GM21515 (cell line): ENCODE measurements around the gene ELMO1.
A peak's percentile ranks its signal among the peaks of the same experiment; 100 is the strongest.

Source experiments
- ATAC-seq: cut with Tn5 transposase; IDR thresholded peaks from one replicate; pipeline ENCODE4 v1.9.1; 2021; ENCODE audit not compliant: unreplicated experiment

ELMO1 gene

DNA sequence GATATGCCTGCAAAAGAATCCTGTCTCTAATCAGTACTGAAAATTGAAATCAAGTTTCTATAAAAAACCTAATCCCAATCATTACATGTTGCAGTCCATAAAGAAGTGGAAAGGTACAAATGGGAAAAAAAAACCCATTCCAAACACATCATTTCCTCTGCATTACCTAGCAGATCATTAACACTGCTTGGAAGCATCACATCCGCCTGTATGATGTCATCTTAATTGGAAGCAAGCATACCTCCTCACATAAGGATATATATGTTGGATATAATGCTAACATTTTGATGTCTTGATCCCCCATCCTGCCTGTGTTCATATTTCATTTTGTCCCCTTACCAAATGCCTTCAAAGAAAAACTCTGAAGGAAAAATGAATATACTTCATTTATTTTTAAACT, 483.0 kb downstream of the ELMO1 start:
- ATAC-seq = no peak

DNA sequence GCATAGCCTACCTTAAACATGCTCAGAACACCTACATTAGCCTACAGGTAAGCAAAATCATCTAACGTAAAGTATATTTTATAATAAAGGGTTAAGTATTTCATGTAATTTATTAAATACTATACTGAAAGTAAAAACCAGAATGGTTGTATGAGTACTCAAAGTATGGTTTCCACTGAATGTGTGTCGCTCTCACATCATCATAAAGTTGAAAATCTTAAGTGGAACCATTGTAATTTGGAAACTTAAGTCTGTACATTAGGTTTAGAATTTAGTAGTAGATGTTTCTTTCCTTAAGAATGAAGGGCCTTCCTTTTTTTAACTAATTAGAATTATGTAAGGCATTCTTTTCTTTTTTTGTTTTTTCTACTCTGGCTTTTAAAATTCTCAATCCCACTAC, 484.4 kb downstream of the ELMO1 start:
- ATAC-seq = no peak

DNA sequence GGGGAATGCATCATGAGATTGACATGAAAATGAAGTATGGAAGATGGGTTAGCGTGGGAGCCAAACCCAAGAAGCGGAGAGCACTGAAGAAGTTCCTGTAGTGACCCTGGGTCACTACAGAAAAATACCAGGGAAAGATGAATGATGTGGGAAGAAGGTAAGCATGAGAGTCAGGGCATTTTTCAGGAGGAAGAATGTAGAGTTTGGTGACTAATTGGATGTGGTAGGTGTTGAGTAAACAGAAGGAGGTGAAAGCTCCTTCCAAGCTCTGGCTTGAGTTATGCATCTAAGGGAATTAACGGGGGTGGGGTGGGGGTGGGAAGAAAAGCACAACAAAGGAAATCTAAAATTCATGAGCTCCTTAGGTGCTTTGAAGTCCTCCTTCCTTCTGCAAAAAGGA, 486.3 kb downstream of the ELMO1 start:
- no peak for ATAC-seq

DNA sequence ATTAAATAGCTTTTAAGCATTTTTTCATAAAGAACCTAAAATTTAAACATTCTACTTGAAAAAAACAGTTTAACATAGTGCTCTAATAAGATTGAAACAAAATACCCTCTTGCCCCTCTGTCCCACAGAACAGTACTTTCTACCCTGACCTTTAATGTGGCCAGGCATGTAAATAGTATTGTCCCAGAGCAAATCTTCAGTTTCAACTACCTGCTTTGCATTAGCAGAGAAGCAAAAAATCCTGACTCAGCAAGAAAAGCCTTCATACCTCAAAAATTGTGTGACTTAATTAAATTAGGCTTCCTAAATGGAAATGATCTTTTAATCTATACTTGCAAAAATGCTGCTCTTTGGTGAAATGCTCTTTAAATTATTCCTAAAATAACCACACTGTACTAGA, 487.0 kb downstream of the ELMO1 start:
- no peak for ATAC-seq

DNA sequence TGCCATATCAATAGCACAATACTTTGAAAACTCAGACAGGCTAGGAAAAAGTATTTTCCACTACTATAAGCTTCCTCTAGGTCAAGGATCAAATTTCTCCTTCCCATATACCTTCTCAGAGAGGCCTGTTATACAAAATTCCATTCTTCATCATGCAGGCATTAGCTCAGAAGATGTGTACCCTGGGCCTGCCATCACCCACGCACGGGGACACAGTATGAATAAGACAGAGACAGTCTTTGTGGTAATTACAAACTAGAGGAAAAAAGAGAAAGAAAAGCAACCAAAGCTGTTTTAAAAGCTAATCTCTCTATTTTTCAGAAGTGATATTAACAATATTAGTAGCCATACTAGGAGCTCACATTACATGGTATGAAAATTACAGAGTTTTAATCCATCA, 487.6 kb downstream of the ELMO1 start:
- no peak for ATAC-seq

DNA sequence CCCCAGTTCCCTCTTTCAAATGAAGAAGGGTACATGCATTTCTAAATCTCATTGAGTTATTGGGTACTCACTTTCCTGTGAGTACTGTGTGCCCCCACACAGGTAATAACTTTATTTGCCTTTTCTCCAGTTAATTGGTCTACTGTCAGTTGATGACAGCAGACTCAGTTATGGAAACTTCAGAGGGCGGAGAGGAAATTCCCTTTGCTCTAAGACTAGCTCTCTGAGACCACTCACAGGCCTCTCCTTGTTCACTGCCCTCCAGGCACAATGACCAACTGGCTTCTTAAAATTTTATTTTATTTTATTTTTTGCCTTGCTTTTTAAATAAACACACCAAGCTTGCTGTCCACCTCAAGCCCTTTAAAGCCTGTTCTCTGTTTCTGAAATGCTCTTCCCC, 488.6 kb downstream of the ELMO1 start:
- no peak for ATAC-seq

DNA sequence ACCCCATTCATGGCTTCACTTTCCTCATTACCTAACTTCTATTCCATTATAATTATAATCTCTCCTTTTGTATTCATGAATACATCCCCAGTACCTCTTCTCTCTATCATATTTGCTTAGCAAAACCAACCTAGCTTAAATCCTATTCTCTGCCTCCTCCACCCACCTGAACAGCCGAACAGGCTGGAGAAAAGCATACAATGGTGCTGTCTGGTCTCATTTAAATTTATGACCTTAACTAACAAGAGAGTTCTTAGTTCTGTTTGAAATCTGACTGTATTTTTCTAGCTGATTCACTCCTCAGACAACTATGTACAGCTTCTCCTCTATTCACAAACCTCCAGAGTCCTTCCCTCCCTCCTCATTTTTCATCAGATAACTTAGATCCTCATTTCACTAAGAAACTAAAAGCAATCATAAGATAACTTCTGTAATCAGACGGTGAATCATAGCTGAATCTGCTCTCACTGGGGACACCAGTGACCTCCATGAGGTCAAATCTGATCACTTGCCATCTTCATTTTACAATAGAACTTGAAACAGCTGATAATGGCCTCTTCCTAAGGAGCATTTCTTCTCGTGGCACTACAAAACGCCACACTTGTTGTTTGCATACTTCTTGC, 490.4 kb downstream of the ELMO1 start:
- ATAC-seq = no peak

DNA sequence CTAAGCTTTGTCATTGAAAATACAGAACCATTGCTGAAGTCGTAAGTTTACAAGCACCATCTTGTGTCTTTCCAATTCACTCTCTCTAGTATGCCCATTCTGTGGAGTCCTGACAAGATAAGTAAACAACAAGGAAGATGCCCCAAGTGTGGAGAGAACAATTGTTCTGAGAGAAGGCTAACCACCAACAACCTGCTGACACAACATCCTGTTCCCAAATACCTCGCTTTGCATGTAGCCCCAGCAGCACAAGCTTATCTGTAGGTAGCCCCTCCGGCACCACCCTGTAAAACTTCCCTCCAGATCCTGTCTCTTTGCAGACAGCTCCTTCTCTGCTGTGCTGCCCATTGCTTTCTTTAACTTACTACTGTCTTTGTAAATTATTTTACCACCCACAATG, 491.0 kb downstream of the ELMO1 start:
- no peak for ATAC-seq

DNA sequence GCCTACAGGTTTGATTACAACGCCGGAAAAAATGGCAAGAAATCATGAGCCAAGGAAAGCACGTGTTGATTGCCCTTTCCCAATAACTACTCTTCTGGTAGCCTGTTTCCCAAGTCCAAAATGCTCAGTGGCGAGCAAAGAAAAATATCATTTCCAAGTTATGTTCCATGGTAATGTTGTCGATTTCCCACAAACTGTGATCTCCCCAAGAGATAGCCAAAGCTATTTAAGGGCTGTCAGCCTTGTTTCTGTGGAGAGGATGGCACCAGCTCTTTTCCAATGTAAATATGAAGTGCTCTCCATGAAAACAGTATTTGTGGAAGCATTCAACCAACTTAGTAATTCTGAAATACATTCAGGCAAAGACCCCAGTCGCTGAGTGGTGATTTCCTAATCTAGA, 491.9 kb downstream of the ELMO1 start:
- no peak for ATAC-seq

DNA sequence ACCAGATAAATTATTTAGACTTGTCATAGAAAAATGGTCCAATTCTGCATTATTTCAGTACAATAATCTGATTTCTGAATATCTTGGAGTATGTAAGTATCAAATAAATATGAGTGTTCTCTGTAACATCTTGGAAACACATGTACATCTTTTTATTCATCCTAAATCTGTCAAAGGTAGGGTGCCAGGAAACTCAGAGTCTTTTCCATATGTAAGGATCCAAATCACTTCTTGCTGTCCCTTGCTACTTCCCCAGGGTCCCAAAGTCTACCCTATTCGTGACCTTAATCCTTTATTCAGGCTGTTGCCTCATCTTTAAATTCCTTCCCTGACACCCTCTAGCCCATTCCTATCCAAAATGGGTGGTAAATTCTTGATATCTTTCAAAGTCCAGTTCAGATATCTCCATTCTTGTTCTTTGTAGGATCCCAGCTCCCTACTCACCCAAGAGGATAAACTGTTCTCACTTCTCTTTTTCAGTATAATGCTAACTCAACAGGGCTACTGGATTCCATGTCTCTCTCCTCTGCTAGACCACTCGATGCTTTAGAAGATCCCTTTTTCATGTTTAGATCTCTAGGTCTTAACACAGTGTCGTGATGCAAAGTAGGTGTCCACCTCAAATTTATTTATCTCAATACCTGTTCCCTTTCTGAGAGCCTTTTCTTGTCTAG, 493.1 kb downstream of the ELMO1 start:
- no peak for ATAC-seq

DNA sequence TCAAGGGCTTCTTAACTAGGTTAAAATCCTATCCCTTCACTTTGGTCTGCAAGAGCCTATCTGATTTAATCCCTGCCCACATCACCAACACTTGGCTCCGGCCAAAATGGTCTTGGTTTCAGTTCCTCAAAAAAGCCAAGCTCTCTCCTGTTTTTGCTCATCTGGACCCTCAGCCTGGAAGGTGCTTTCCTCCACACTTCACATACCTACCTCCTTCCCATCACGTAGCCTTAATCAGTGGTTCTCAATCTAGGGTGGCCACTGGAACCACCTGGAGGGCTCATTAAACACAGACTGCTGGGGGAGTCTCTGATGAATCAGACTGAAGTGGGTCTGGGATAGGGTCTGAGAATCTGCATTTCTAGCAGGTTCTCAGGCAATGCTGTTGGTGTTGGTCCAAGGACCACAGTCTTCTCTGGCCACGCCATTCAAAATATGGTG, 497.4 kb downstream of the ELMO1 start:
- peak; percentile 83 for ATAC-seq

DNA sequence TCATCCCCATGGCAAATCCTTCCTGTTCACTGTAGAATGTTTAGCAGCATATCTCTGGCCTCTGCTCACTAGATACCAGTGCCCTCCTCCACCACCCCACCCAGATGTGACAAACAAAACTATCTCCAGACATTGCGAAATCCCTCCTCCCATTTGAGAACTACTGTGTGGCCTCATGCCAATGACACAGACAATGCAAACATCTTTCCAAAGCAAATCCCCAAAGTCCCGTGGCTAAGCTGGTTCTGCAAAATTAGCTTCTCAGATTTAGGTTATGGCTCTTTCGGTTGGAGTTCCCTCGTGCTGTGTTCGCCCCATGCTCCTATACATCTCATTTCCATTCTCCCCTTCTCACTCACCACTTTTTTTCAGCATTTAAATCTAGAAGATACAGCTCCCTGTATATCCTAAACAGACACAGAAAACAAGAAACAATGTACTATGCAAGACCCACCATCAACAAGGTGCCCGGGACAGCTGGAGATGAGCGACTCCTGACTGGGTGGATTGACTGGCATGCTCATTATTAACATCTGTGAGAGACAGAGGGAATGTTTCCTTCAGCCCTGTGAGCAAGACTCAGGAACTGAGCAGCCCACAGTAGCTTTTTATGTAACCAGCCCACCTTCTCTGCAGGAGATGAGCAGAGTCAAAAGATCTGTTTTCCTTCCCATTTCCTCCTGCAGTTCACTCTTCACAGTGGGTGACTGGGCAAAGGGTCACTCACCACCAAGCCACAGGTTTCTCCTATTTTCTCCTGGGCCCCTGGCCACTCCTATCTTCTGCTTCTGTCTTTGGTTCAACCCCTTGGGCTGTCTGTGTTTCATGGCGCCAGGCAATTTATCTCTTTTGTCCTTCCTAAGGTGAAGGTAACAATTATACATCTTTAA, 498.7 kb downstream of the ELMO1 start:
- ATAC-seq = no peak

DNA sequence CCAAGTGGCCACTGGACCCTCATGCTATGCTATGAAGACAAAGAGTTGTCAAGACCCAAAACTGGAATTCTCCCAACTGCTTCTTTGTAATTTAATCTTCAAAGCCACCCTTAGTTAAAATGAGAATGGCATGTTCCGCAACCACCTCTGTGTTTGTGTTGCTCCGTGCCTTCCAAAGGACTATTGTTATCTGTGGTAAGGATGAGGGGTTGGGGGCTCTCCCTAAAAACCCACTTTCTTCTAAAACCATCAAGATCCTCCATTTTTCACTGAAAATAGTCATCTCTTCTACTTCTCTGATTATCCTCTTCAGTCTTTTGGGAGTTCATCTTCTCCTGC, 502.3 kb downstream of the ELMO1 start:
- ATAC-seq = no peak

DNA sequence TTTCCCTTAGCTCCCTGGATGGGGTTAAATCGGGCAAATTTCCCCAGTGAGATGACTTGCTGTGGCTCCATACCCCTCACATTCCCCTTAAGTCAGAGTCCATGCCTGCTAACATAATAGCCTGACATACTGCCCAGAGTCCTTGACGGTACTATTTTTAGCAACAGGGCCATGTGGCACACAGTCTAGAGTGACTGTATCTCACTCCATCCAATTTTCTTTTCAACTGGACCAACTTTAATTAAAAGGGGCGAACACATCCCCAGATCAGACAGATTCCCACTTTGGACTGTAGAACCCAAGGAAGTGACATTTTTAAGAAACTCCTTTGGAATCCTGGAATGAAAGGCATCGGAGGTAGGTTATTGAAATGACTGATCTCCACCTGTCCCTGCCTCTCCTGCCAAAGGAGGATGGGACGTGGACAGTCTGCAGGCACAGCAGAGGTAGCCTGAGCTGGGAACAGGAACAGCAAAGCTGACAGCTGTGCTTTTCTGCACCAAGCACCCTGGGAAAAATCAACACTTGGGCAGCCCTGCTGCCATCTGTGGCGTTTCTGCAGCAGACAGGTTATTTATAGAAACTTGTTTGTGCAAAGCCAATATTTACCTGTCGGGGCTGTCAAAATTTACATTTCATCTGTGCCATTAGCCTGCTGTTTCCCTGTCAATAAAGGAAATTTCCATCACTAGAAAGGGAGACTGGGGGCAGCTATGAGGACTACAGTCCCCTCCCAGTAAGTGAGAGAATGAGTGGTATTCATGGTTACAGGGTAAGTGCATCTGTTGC, 502.9 kb downstream of the ELMO1 start:
- no peak for ATAC-seq

DNA sequence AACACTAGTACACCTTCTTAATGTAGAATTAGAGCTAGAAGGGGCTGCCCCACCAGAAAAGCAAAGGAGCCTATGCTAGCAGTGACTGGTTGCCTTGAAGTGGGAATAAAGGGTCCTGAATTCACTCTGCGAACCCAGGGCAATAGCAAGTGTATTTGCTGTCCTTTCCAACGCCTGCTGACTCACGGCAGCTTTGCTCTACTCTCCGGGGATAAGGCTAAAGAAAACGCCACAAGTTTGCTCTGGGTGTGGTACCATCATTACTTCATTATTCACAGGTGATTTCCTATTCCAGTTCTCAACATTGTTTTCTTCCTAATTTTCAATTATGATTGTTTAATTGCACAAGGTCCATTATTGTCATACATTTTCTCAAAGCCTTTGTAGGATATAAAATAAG, 503.8 kb downstream of the ELMO1 start:
- ATAC-seq = no peak

DNA sequence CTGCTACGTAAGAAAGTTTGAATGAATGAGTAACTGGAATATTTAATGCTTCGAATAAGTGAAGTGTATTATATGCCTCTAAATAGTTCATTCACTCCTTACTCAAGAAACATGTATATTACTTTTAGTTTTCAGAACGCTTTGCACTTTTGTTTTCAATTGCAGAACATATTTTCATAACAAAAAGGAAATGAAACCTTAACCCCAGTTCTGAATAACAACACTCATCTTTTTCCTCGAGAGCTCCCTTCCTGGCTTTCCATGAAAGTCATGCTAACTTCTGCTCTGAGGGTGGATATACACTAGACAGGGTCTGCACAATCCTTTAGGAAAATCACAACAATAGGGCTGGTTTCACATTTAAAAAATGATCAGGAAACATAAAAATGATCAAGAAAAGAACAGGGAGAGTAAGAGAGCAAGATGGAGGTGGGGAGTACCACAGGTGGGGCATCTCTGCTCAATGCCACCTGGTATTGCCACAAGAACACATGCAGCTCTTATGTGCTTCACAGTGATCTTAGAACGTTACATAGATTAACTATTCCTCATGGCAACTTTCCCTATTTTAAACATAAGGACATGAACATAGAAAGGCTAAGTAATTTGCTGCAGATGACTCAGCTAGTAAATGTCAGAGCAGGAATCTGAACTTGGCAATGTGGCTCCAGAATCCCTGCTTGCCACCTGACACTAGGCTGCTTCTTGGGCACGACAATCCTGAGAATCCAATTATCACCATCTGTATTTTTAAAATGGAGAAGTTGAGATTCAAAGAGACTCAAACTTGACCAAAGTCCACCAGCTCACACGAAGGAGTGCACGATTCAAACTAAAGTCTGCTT, 504.9 kb downstream of the ELMO1 start:
- ATAC-seq = peak; percentile 59

DNA sequence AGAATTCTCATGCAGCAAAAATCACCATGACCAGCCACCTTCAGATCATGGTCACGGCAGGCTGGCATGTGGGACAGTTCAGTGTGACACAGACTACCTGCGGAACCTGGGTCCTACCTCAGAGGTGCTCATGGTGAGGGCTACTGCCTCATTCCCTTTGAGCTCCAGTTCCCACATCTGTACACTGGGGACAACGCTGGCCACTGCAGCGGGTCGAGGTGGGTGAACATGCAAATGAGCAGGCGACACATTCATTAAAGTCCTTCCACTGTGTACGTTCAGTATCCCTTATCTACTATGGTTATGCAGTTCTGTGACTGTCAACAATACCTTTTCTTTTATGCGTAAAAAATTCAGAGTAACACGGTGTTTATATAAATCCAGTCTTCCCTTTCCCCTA, 505.7 kb downstream of the ELMO1 start:
- ATAC-seq = no peak

DNA sequence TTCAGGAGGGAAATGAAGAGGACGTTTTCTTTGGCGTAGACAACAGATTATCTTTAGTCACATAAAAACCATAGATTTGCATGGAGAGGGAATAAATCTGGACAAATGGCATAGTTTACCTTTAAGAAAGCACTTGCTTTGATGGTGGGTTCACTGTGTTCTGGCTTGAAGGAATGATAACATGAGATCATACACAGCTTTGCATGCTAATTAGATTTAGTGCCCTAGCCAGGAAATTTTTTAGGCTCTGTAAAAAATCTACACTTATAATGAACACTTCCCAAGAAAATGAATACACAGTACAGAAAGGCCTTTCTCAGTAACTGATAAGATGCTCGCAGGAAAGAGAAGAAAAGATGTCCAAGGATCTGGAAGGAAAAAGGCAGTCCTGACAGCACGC, 506.1 kb downstream of the ELMO1 start:
- no peak for ATAC-seq

DNA sequence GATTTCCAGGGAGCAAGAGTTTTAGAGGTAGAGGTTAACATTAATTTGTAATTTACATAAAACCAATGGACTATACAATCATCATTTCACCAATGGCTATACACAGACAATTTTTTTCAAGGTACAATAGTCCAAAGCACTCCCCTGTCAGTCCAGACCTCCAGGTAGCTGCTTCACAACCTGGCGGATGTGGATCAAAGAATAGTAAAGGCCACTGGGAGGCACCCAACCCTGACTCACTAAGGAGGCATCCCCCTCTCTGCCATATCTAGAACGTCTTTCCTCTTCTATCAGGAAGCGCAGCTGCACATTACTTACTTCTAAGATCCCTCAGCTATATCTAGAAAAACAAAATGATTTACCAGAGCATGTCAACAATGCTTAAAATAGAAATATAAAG, 506.6 kb downstream of the ELMO1 start:
- no peak for ATAC-seq

DNA sequence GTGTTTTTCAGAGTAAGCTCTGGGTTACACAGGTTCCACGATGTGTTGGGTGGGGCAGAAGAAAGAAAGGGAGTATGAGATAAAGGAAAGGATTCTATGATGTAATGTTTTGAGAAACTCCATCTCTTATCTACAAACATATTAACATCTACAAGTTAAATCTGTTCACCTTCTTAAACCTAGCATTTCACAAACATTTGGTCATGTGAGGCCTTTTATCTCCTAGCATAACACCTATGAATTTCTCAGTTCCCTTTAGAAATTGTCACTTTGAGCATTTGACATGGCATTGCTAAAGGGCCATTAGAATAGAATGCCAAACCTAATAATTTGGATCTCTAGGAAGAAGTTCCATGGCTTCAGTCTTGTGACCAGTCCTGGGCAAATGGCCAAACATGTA, 507.3 kb downstream of the ELMO1 start:
- no peak for ATAC-seq

DNA sequence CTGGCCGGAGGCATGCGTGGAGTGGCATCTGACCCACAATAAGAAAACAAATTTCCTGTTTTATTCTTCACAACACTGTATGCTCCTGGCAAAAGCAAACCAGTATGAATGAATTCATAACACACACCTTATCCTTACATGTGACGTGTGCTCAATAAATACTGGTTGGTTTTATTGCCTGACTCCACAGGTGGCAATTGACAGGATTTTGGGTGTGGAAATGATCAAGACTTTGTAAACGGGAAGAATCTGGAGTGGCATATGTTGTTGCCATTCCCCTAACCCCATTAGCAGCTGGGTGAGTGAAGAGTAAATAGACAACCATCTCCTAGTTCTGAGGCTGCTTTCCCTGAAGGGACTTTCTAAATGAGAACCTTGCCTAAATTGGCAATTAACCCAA, 508.8 kb downstream of the ELMO1 start:
- no peak for ATAC-seq
